Neural cell (in vitro differentiated cells): ENCODE measurements around the gene SMC2.

Experiments used
- EP300 ChIP-seq: fragments of 450-650 bp; conservative IDR thresholded peaks from 2 replicates; pipeline ENCODE4 v1.6.1; 2014; ENCODE audit warnings: antibody characterized with exemption, mild to moderate bottlenecking, moderate library complexity; ENCODE audit not compliant: poor library complexity, severe bottlenecking
- EZH2 ChIP-seq: fragments of 200-600, 300-800 bp; shearing (Covaris generic), sonication (generic); IDR thresholded peaks from 2 replicates; pipeline ENCODE4 v1.6.1; 2014; ENCODE audit warnings: antibody characterized with exemption, low read length, borderline replicate concordance, mild to moderate bottlenecking; ENCODE audit not compliant: insufficient read depth, poor library complexity, severe bottlenecking
- POLR2AphosphoS5 ChIP-seq: IDR thresholded peaks from 2 replicates; pipeline ENCODE4 v1.6.1; 2012
- RAD21 ChIP-seq: fragments of 450-650 bp; conservative IDR thresholded peaks from 2 replicates; pipeline ENCODE4 v1.6.1; 2014; ENCODE audit warnings: antibody characterized with exemption, mild to moderate bottlenecking, moderate library complexity
- SMC3 ChIP-seq: fragments of 450-650 bp; conservative IDR thresholded peaks from 2 replicates; pipeline ENCODE4 v1.6.1; 2014; ENCODE audit warnings: antibody characterized with exemption, mild to moderate bottlenecking, moderate library complexity; ENCODE audit not compliant: poor library complexity
- TAF1 ChIP-seq: IDR thresholded peaks from 2 replicates; pipeline ENCODE4 v1.6.1; 2012; ENCODE audit warnings: low read depth
- TF ChIP-seq, protein P1 (sequence below): fragments of 450-650 bp; IDR thresholded peaks from 2 replicates; pipeline ENCODE4 v1.5.1; 2014; ENCODE audit warnings: antibody characterized with exemption, mild to moderate bottlenecking, moderate library complexity; ENCODE audit not compliant: poor library complexity, severe bottlenecking
- TF ChIP-seq, protein P2 (sequence below): IDR thresholded peaks from 2 replicates; pipeline ENCODE4 v1.6.1; 2012; ENCODE audit warnings: borderline replicate concordance

DNA sequence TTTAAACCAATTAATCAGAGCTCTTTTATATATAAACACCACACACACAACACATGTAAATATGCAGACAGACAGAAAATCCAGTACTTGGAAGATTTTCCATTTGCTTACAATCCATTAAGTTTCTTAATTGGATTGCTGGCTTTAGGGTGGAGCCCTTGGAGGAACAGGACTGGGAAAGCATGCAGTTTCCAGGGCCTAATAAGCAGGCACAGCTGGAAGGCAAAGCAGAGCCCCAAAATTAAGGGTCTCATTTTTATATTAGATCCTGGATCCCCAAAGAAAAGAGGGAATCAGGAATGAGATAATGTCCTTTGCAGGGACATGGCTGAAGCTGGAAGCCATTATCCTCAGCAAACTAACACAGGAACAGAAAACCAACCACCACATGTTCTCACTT is 13.1 kb upstream of the SMC2 start:
- TF ChIP-seq, protein P1, sequence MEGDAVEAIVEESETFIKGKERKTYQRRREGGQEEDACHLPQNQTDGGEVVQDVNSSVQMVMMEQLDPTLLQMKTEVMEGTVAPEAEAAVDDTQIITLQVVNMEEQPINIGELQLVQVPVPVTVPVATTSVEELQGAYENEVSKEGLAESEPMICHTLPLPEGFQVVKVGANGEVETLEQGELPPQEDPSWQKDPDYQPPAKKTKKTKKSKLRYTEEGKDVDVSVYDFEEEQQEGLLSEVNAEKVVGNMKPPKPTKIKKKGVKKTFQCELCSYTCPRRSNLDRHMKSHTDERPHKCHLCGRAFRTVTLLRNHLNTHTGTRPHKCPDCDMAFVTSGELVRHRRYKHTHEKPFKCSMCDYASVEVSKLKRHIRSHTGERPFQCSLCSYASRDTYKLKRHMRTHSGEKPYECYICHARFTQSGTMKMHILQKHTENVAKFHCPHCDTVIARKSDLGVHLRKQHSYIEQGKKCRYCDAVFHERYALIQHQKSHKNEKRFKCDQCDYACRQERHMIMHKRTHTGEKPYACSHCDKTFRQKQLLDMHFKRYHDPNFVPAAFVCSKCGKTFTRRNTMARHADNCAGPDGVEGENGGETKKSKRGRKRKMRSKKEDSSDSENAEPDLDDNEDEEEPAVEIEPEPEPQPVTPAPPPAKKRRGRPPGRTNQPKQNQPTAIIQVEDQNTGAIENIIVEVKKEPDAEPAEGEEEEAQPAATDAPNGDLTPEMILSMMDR, result no peak
- TF ChIP-seq POLR2AphosphoS5 (no peak), RAD21 (no peak), SMC3 (no peak), EP300 (no peak), TAF1 (no peak), EZH2 (no peak)
- TF ChIP-seq, protein P2, sequence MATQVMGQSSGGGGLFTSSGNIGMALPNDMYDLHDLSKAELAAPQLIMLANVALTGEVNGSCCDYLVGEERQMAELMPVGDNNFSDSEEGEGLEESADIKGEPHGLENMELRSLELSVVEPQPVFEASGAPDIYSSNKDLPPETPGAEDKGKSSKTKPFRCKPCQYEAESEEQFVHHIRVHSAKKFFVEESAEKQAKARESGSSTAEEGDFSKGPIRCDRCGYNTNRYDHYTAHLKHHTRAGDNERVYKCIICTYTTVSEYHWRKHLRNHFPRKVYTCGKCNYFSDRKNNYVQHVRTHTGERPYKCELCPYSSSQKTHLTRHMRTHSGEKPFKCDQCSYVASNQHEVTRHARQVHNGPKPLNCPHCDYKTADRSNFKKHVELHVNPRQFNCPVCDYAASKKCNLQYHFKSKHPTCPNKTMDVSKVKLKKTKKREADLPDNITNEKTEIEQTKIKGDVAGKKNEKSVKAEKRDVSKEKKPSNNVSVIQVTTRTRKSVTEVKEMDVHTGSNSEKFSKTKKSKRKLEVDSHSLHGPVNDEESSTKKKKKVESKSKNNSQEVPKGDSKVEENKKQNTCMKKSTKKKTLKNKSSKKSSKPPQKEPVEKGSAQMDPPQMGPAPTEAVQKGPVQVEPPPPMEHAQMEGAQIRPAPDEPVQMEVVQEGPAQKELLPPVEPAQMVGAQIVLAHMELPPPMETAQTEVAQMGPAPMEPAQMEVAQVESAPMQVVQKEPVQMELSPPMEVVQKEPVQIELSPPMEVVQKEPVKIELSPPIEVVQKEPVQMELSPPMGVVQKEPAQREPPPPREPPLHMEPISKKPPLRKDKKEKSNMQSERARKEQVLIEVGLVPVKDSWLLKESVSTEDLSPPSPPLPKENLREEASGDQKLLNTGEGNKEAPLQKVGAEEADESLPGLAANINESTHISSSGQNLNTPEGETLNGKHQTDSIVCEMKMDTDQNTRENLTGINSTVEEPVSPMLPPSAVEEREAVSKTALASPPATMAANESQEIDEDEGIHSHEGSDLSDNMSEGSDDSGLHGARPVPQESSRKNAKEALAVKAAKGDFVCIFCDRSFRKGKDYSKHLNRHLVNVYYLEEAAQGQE, result no peak
